Sigmoid colon (tissue), 4 donors: ENCODE results near the gene RASGRF2.

Source experiments
- CTCF ChIP-seq, 4 experiments: fragments of 450-650 bp in 3 of 4; fragments of 200-600 bp in 1 of 4; IDR thresholded peaks; one replicate each; pipeline ENCODE4 v1.5.1; 2016 to 2019; ENCODE audit warnings: antibody characterized with exemption in 4 of 4, mild to moderate bottlenecking in 3 of 4, moderate library complexity in 2 of 4
- POLR2A ChIP-seq, 2 donors: fragments of 450-650 bp; IDR thresholded peaks; one replicate each; pipeline ENCODE4 v1.6.1; 2016; ENCODE audit warnings: antibody characterized with exemption in 2 of 2, mild to moderate bottlenecking in 2 of 2, moderate library complexity in 2 of 2
- POLR2AphosphoS5 ChIP-seq, 4 donors: sonication (generic); formaldehyde crosslinking; IDR thresholded peaks; one replicate each; pipeline ENCODE4 v1.6.1; 2017; ENCODE audit warnings: antibody characterized with exemption in 4 of 4

GRCh38 chr5:81156732-81157131 is 196.6 kb downstream of the RASGRF2 start:
- TF ChIP-seq POLR2A (IDR thresholded peaks at IDR 0.05): no peak
- no peak for TF ChIP-seq CTCF (IDR thresholded peaks at IDR 0.05)
- TF ChIP-seq POLR2AphosphoS5 (IDR thresholded peaks at IDR 0.05): no peak
